Neuronal stem cell (in vitro differentiated cells): ENCODE data around the gene DDX42.

Experiments
- DNase-seq: peaks from one replicate; pipeline ENCODE4 v3.0.0-alpha.2; 2013; ENCODE audit warnings: low spot score
- H2AFZ ChIP-seq: one replicate; pipeline ENCODE4 v1.6.1; 2013; ENCODE audit warnings: mild to moderate bottlenecking, low read length, inconsistent platforms
- H2AK5ac ChIP-seq: 2 replicates; pipeline ENCODE4 v1.6.1; 2013; ENCODE audit warnings: low read depth, mild to moderate bottlenecking, inconsistent platforms, low read length, moderate library complexity, mixed read lengths
- H2BK120ac ChIP-seq: 2 replicates; pipeline ENCODE4 v1.6.1; 2013; ENCODE audit warnings: low read depth, mild to moderate bottlenecking, inconsistent platforms, low read length, moderate library complexity, mixed read lengths
- H2BK12ac ChIP-seq: one replicate; pipeline ENCODE4 v1.6.1; 2013; ENCODE audit warnings: low read length, inconsistent platforms
- H2BK15ac ChIP-seq: 2 replicates; pipeline ENCODE4 v1.6.1; 2013; ENCODE audit warnings: mild to moderate bottlenecking, low read length, inconsistent platforms, mixed read lengths
- H2BK5ac ChIP-seq: one replicate; pipeline ENCODE4 v1.6.1; 2013; ENCODE audit warnings: inconsistent platforms, mild to moderate bottlenecking, low read length, moderate library complexity
- H3K14ac ChIP-seq: one replicate; pipeline ENCODE4 v1.6.1; 2013; ENCODE audit warnings: low read length, inconsistent platforms
- H3K18ac ChIP-seq: 2 replicates; pipeline ENCODE4 v1.6.1; 2013; ENCODE audit warnings: low read length, inconsistent platforms
- H3K23ac ChIP-seq: 2 replicates; pipeline ENCODE4 v1.6.1; 2013; ENCODE audit warnings: low read depth, mild to moderate bottlenecking, mixed read lengths, low read length, inconsistent platforms; ENCODE audit not compliant: poor library complexity
- H3K27ac ChIP-seq: replicated peaks from 3 replicates; pipeline ENCODE4 v1.5.1; 2013; ENCODE audit warnings: low read length, inconsistent platforms
- H3K27me3 ChIP-seq, 3 experiments: 2 replicates each; pipeline ENCODE4 v1.6.1; 2013; ENCODE audit warnings: low read length in 3 of 3, mild to moderate bottlenecking in 2 of 3, inconsistent platforms in 1 of 3, low read depth in 1 of 3, mixed read lengths in 1 of 3, moderate library complexity in 1 of 3; ENCODE audit not compliant: control insufficient read depth in 3 of 3, insufficient read depth in 3 of 3
- H3K36me3 ChIP-seq, 2 donors: replicated peaks in 1 of 2; 2 replicates each; pipeline ENCODE4 v1.6.1; 2013; ENCODE audit warnings: low read length in 2 of 2; ENCODE audit not compliant: control insufficient read depth in 2 of 2, insufficient read depth in 2 of 2
- H3K4ac ChIP-seq: 2 replicates; pipeline ENCODE4 v1.6.1; 2013; ENCODE audit warnings: inconsistent platforms, mild to moderate bottlenecking, low read length, moderate library complexity
- H3K4me1 ChIP-seq, 2 donors: 1 replicate in 1 of 2; 2 replicates in 1 of 2; pipeline ENCODE4 v1.6.1; 2013; ENCODE audit warnings: low read length in 2 of 2, low read depth in 1 of 2; ENCODE audit not compliant: control insufficient read depth in 2 of 2, insufficient read depth in 1 of 2
- H3K4me2 ChIP-seq: one replicate; pipeline ENCODE4 v1.6.1; 2013; ENCODE audit warnings: mild to moderate bottlenecking, low read length, inconsistent platforms; ENCODE audit not compliant: insufficient read depth, poor library complexity, severe bottlenecking
- H3K4me3 ChIP-seq, 2 donors: 2 replicates each; pipeline ENCODE4 v1.5.1; 2013; ENCODE audit warnings: low read length in 2 of 2, mild to moderate bottlenecking in 2 of 2, inconsistent platforms in 1 of 2, moderate library complexity in 1 of 2
- H3K79me1 ChIP-seq: one replicate; pipeline ENCODE4 v1.6.1; 2013; ENCODE audit warnings: low read depth, mild to moderate bottlenecking, inconsistent platforms, low read length, moderate library complexity
- H3K9ac ChIP-seq: one replicate; pipeline ENCODE4 v1.6.1; 2013; ENCODE audit warnings: mild to moderate bottlenecking, low read depth, low read length, inconsistent platforms; ENCODE audit not compliant: poor library complexity
- H3K9me3 ChIP-seq, 2 donors: replicated peaks in 1 of 2; 2 replicates each; pipeline versions ENCODE3 to v1.6.1; 2013; ENCODE audit warnings: low read length in 2 of 2, mild to moderate bottlenecking in 2 of 2, inconsistent platforms in 1 of 2, low read depth in 1 of 2, mixed read lengths in 1 of 2, moderate library complexity in 1 of 2; ENCODE audit not compliant: control insufficient read depth in 2 of 2, insufficient read depth in 1 of 2
- H4K8ac ChIP-seq: one replicate; pipeline ENCODE4 v1.6.1; 2013; ENCODE audit warnings: low read depth, mild to moderate bottlenecking, inconsistent platforms, low read length, moderate library complexity
- H4K91ac ChIP-seq: one replicate; pipeline ENCODE4 v1.6.1; 2013; ENCODE audit warnings: low read length, low read depth, mild to moderate bottlenecking, inconsistent platforms; ENCODE audit not compliant: poor library complexity
- WGBS, 2 donors: extraction: QIAGEN DNeasy Blood & Tissue Kit; methylation state at CpG; one replicate each; pipeline ENCODE4 v1.1.7; 2013; ENCODE audit warnings: missing lambda C conversion rate in 2 of 2, mixed read lengths in 1 of 2; ENCODE audit not compliant: insufficient read length in 2 of 2, insufficient replicate concordance in 1 of 2; ENCODE audit errors: extremely low coverage in 2 of 2; 5-methylcytosine and 5-hydroxymethylcytosine counted together

Gene DDX42

DNA sequence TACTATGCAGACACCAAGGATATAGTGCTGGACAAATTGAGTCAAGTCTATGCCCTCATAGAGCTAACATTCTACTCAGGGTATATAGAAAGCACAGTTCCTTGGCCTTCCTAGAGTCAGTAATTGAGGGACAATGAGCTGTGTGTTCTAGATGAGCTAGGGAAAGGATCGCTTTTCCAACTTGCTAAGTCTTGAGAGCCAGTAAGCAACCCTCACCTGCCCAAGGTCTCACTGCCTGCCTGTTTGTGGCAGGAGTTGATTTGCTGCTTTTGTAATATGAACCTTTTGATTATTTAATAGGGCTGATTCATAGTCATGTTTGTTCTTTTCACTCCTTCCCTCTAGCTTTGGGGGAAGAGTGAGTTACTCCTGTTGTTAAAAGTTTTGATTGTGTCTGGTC is 6.5 kb downstream of the DDX42 start:
- Histone ChIP-seq H3K4me3 (no peak overlapping the region), H2BK5ac (no peak overlapping the region), H2AFZ (no peak overlapping the region), H4K8ac (no peak overlapping the region), H3K9me3 (no peaks in the 10 kb centered on the region), H4K91ac (no peak overlapping the region), H3K23ac (no peak overlapping the region), H3K36me3 (peaks cover 7 to 92% of the 10 kb centered on the region in 2 donors), H3K4me1 (peaks cover 1 to 6% of the 10 kb centered on the region in 2 donors), H3K4ac (no peak overlapping the region), H3K27me3 (no peaks in the 10 kb centered on the region), H3K79me1 (no peaks in the 10 kb centered on the region), H3K4me2 (no peak overlapping the region), H2BK120ac (no peak overlapping the region), H3K18ac (no peak overlapping the region), H2AK5ac (no peak overlapping the region), H3K9ac (no peak overlapping the region), H3K27ac (no peak overlapping the region), H2BK12ac (no peak overlapping the region), H3K14ac (no peak overlapping the region), H2BK15ac (no peak overlapping the region)
- WGBS, 2 donors = no CpG with 5 or more reads among the region's 1 CpG
- DNase-seq = no peak

DNA sequence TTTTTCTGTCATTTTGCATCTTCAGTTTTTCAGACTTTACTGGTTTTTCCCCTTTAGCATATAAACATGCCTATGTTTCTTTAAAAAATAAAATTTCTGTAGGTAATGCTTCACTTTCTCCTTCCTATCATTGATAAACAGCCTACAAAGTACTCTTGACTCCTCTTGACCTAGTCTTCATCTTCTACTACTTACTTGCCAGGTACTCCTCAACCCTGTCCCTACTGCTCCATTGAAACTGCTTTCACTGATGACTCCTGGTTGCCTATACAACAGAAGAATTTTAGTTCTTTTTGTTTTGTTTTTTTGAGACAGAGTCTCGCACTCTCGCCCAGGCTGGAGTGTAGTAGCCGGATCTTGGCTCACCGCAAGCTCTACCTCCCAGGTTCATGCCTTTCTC is 7.0 kb downstream of the DDX42 start:
- no peak overlapping the region for H2BK15ac ChIP-seq
- no peak overlapping the region for H3K23ac ChIP-seq
- no peak overlapping the region for H4K8ac ChIP-seq
- DNase-seq = no peak
- no peak overlapping the region for H3K4ac ChIP-seq
- H3K9ac ChIP-seq = no peak overlapping the region
- no peaks in the 10 kb centered on the region for H3K79me1 ChIP-seq
- H2AK5ac ChIP-seq = no peak overlapping the region
- no peak overlapping the region for H3K18ac ChIP-seq
- H3K14ac ChIP-seq = no peak overlapping the region
- no peaks in the 10 kb centered on the region for H3K27me3 ChIP-seq
- H2BK12ac ChIP-seq = no peak overlapping the region
- no peak overlapping the region for H2BK120ac ChIP-seq
- peaks cover 6 to 93% of the 10 kb centered on the region in 2 donors for H3K36me3 ChIP-seq
- H4K91ac ChIP-seq = no peak overlapping the region
- H3K4me2 ChIP-seq = no peak overlapping the region
- WGBS, 2 donors = no CpG with 5 or more reads among the region's 4 CpGs
- no peak overlapping the region for H2AFZ ChIP-seq
- H3K27ac ChIP-seq = no peak overlapping the region
- H2BK5ac ChIP-seq = no peak overlapping the region
- H3K4me3 ChIP-seq = no peak overlapping the region
- no peaks in the 10 kb centered on the region for H3K9me3 ChIP-seq
- H3K4me1 ChIP-seq = peaks cover 0 to 3% of the 10 kb centered on the region in 2 donors

DNA sequence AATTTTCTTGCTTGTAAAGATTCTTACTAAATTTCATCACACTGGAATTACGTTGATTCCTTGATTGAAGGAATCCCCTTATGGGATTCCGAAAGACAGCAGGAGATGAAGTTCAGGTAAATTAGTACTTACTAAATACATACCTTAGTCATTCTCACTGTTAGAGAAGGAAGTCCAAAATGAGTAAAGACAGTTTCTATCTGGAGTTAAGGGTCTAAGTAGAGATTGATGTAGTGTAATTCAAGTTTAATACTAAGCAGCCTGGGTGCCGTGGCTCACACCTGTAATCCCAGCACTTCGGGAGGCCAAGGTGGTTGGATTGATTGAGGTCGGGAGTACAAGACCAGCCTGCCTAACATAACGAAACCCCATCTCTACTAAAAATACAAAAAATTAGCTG is 9.6 kb downstream of the DDX42 start:
- no peaks in the 10 kb centered on the region for H3K27me3 ChIP-seq
- no peak overlapping the region for H4K91ac ChIP-seq
- DNase-seq = no peak
- H3K23ac ChIP-seq = no peak overlapping the region
- no CpG with 5 or more reads among the region's 6 CpGs for WGBS, 2 donors
- H3K18ac ChIP-seq = no peak overlapping the region
- H3K9ac ChIP-seq = no peak overlapping the region
- no peak overlapping the region for H3K27ac ChIP-seq
- no peak overlapping the region for H3K4me2 ChIP-seq
- H2AFZ ChIP-seq = no peak overlapping the region
- no peak overlapping the region for H2BK15ac ChIP-seq
- H2BK12ac ChIP-seq = no peak overlapping the region
- H3K4ac ChIP-seq = no peak overlapping the region
- H3K14ac ChIP-seq = no peak overlapping the region
- peaks cover 10 to 95% of the 10 kb centered on the region in 2 donors for H3K36me3 ChIP-seq
- H4K8ac ChIP-seq = no peak overlapping the region
- no peaks in the 10 kb centered on the region for H3K4me1 ChIP-seq
- no peak overlapping the region for H3K4me3 ChIP-seq
- H2BK5ac ChIP-seq = no peak overlapping the region
- no peak overlapping the region for H2BK120ac ChIP-seq
- no peak overlapping the region for H2AK5ac ChIP-seq
- no peaks in the 10 kb centered on the region for H3K9me3 ChIP-seq
- H3K79me1 ChIP-seq = peaks cover 2% of the 10 kb centered on the region

DNA sequence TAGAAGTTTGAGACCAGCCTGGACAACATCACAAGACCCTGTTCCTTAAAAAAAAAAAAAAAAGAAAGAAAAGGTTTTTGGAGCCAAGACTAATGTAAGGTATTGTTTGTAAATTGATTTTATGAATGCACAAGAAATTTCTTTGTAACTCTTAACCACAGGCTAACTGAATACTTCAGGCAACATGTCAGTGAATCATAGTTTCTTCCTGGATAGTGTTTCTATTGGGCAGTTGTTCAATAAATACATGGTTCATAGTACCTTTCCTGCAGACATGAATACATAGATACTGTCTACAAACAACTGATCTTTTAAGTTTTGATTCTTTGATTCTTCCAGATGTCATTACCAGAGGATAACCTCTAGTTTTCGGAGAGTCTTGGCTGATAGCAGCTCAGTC is 11.6 kb downstream of the DDX42 start:
- no peak for DNase-seq

More for the DNA sequence above, 11.6 kb downstream of the DDX42 start:
- Histone ChIP-seq H3K9ac (no peak overlapping the region), H3K4me3 (no peak overlapping the region), H4K91ac (no peak overlapping the region), H2BK12ac (no peak overlapping the region), H3K23ac (no peak overlapping the region), H3K27ac (no peak overlapping the region), H3K79me1 (peaks cover 2% of the 10 kb centered on the region), H2AK5ac (no peak overlapping the region), H2AFZ (no peak overlapping the region), H3K14ac (no peak overlapping the region), H2BK5ac (no peak overlapping the region), H3K4me1 (no peaks in the 10 kb centered on the region), H3K27me3 (no peaks in the 10 kb centered on the region), H3K4me2 (no peak overlapping the region), H4K8ac (no peak overlapping the region), H2BK120ac (no peak overlapping the region), H3K18ac (no peak overlapping the region), H3K4ac (no peak overlapping the region), H2BK15ac (no peak overlapping the region), H3K9me3 (no peaks in the 10 kb centered on the region), H3K36me3 (peaks cover 15 to 96% of the 10 kb centered on the region in 2 donors)
- no CpG with 5 or more reads among the region's 1 CpG for WGBS, 2 donors
